Measurements from ENCODE around the gene EDIL3. TPM values are rescaled to one million over a fixed set of nuclear protein-coding genes. Genes with fewer than 3 reads are reported as not detected.

The EDIL3 gene
- total and polyA plus RNA-seq, 4 donors: 8.3 to 66.0 (median 11.0) TPM

GRCh38 chr5:84113246-84114105 lies 271.2 kb downstream of the EDIL3 start:
- DNase-seq (no peak), ATAC-seq (ENCODE audit: insufficient read depth, low FRiP score) (no peak)
- Histone ChIP-seq H3K4me3 (no peak overlapping the region), H3K27me3 (ENCODE audit: control insufficient read depth in 3 of 3, insufficient read depth in 3 of 3, low read length in 2 of 3) (no peaks in the 10 kb centered on the region), H3K36me3 (ENCODE audit: control insufficient read depth in 4 of 4, insufficient read depth in 4 of 4, low read length in 4 of 4) (no peaks in the 10 kb centered on the region), H3K9me3 (ENCODE audit: control insufficient read depth in 4 of 4, insufficient read depth in 3 of 4, low read length in 3 of 4) (no peaks in the 10 kb centered on the region), H3K9ac (ENCODE audit: insufficient read depth in 1 of 2, low read length in 2 of 2) (no peak overlapping the region), H3K27ac (ENCODE audit: low read depth in 1 of 2, low read length in 1 of 2) (no peak overlapping the region), H3K4me1 (ENCODE audit: control insufficient read depth in 5 of 5, insufficient read depth in 5 of 5, low read length in 5 of 5) (no peaks in the 10 kb centered on the region)
- no peak for TF ChIP-seq CTCF (IDR thresholded peaks at IDR 0.05; ENCODE audit: control extremely low read depth, extremely low read depth)
- 91 to 92% methylated on average over 6 of the region's 6 CpGs for WGBS, 2 donors

GRCh38 chr5:84092738-84093137 lies 291.9 kb downstream of the EDIL3 start:
- H3K9me3 ChIP-seq (ENCODE audit: control insufficient read depth in 4 of 4, insufficient read depth in 3 of 4, low read length in 3 of 4): peaks cover 0 to 3% (median 1%) of the 10 kb centered on the region in 4 donors
- 94% methylated on average over 3 of the region's 3 CpGs for WGBS, 2 donors
- H3K36me3 ChIP-seq (ENCODE audit: control insufficient read depth in 4 of 4, insufficient read depth in 4 of 4, low read length in 4 of 4): no peaks in the 10 kb centered on the region
- ATAC-seq (ENCODE audit: insufficient read depth, low FRiP score) (no peak), DNase-seq (no peak)
- no peak for TF ChIP-seq CTCF (IDR thresholded peaks at IDR 0.05; ENCODE audit: control extremely low read depth, extremely low read depth)
- no peak overlapping the region for H3K27ac ChIP-seq (ENCODE audit: low read depth in 1 of 2, low read length in 1 of 2)
- no peaks in the 10 kb centered on the region for H3K27me3 ChIP-seq (ENCODE audit: control insufficient read depth in 3 of 3, insufficient read depth in 3 of 3, low read length in 2 of 3)
- H3K4me1 ChIP-seq (ENCODE audit: control insufficient read depth in 5 of 5, insufficient read depth in 5 of 5, low read length in 5 of 5): peaks cover 0 to 2% (median 0%) of the 10 kb centered on the region in 5 donors
- H3K4me3 ChIP-seq: no peak overlapping the region
- no peak overlapping the region for H3K9ac ChIP-seq (ENCODE audit: insufficient read depth in 1 of 2, low read length in 2 of 2)

- no peaks in the 10 kb centered on the region for H3K27me3 ChIP-seq (ENCODE audit: control insufficient read depth in 3 of 3, insufficient read depth in 3 of 3, low read length in 2 of 3)
- H3K9me3 ChIP-seq (ENCODE audit: control insufficient read depth in 4 of 4, insufficient read depth in 3 of 4, low read length in 3 of 4): peaks cover 0 to 3% (median 1%) of the 10 kb centered on the region in 4 donors
- TF ChIP-seq CTCF (IDR thresholded peaks at IDR 0.05; ENCODE audit: control extremely low read depth, extremely low read depth): no peak
- no peak overlapping the region for H3K4me3 ChIP-seq
- no peak overlapping the region for H3K9ac ChIP-seq (ENCODE audit: insufficient read depth in 1 of 2, low read length in 2 of 2)
- DNase-seq (peak in 1 of 3 donors; percentile 6), ATAC-seq (ENCODE audit: insufficient read depth, low FRiP score) (no peak)
- no peak overlapping the region for H3K27ac ChIP-seq (ENCODE audit: low read depth in 1 of 2, low read length in 1 of 2)
- H3K4me1 ChIP-seq (ENCODE audit: control insufficient read depth in 5 of 5, insufficient read depth in 5 of 5, low read length in 5 of 5): peaks cover 0 to 2% (median 0%) of the 10 kb centered on the region in 5 donors
- 69 to 83% methylated on average over 4 of the region's 4 CpGs for WGBS, 2 donors
- no peaks in the 10 kb centered on the region for H3K36me3 ChIP-seq (ENCODE audit: control insufficient read depth in 4 of 4, insufficient read depth in 4 of 4, low read length in 4 of 4)
Observed at GRCh38 chr5:84091127-84091799, 293.4 kb downstream of the EDIL3 start.

All from lung (tissue), 12 donors.